ENCODE measurements around the gene PANK4.

Gene PANK4

GRCh38 chr1:2512862-2513421 is 13.5 kb downstream of the PANK4 start:
- no peak for DNase-seq (ENCODE audit: low spot score)

- no peak for DNase-seq (ENCODE audit: low spot score)
Observed at GRCh38 chr1:2510366-2511155, 15.8 kb downstream of the PANK4 start.

- DNase-seq (ENCODE audit: low spot score), result no peak
Observed at GRCh38 chr1:2509589-2509988, 16.8 kb downstream of the PANK4 start.

GRCh38 chr1:2508751-2509150 is 17.6 kb downstream of the PANK4 start:
- no peak for DNase-seq (ENCODE audit: low spot score)

GRCh38 chr1:2508180-2508579 is 18.2 kb downstream of the PANK4 start:
- no peak for DNase-seq (ENCODE audit: low spot score)

GRCh38 chr1:2507744-2508155 is 18.6 kb downstream of the PANK4 start:
- DNase-seq (ENCODE audit: low spot score), result no peak

GRCh38 chr1:2506901-2507565 is 19.4 kb downstream of the PANK4 start:
- DNase-seq (ENCODE audit: low spot score), result no peak

- DNase-seq (ENCODE audit: low spot score), result no peak
Observed at GRCh38 chr1:2506007-2506860, 20.2 kb downstream of the PANK4 start.

GRCh38 chr1:2505461-2505994 is 20.9 kb downstream of the PANK4 start:
- no peak for DNase-seq (ENCODE audit: low spot score)

GRCh38 chr1:2504949-2505272 is 21.5 kb downstream of the PANK4 start:
- DNase-seq (ENCODE audit: low spot score), result no peak

- DNase-seq (ENCODE audit: low spot score), result no peak
Observed at GRCh38 chr1:2504225-2504948, 22.0 kb downstream of the PANK4 start.

- no peak for DNase-seq (ENCODE audit: low spot score)
Observed at GRCh38 chr1:2503554-2504224, 22.7 kb downstream of the PANK4 start.

- DNase-seq (ENCODE audit: low spot score), result no peak
Observed at GRCh38 chr1:2502661-2503553, 23.5 kb downstream of the PANK4 start.

- no peak for DNase-seq (ENCODE audit: low spot score)
Observed at GRCh38 chr1:2502210-2502609, 24.2 kb downstream of the PANK4 start.

GRCh38 chr1:2501820-2502119 is 24.6 kb downstream of the PANK4 start:
- no peak for DNase-seq (ENCODE audit: low spot score)

- no peak for DNase-seq (ENCODE audit: low spot score)
Observed at GRCh38 chr1:2501041-2501819, 25.2 kb downstream of the PANK4 start.

- no peak for DNase-seq (ENCODE audit: low spot score)
Observed at GRCh38 chr1:2499986-2500596, 26.3 kb downstream of the PANK4 start.

- no peak for DNase-seq (ENCODE audit: low spot score)
Observed at GRCh38 chr1:2499260-2499659, 27.1 kb downstream of the PANK4 start.

- no peak for DNase-seq (ENCODE audit: low spot score)
Observed at GRCh38 chr1:2498648-2499047, 27.7 kb downstream of the PANK4 start.
